ENCODE measurements around the gene SCN11A. TPM values are rescaled to one million over a fixed set of nuclear protein-coding genes. Genes with fewer than 3 reads are reported as not detected.

The SCN11A gene
- total RNA-seq, 1 experiment from 2014 or later = not detected

- Histone ChIP-seq H3K27me3 (ENCODE audit: low read length) (peaks cover 20% of the 10 kb centered on the region), H3K27ac (ENCODE audit: low read length) (no peak overlapping the region), H3K4me2 (ENCODE audit: low read length) (no peak overlapping the region), H2AFZ (ENCODE audit: low read length) (no peak overlapping the region), H4K20me1 (ENCODE audit: low read length) (no peaks in the 10 kb centered on the region), H3K79me2 (ENCODE audit: low read length) (no peaks in the 10 kb centered on the region), H3K9ac (ENCODE audit: low read length) (no peak overlapping the region), H3K36me3 (ENCODE audit: low read depth, low read length) (no peaks in the 10 kb centered on the region), H3K9me2 (replicated peaks; ENCODE audit: low read length) (no peaks in the 10 kb centered on the region), H3F3A (ENCODE audit: low read length, unreplicated experiment) (no peaks in the 10 kb centered on the region), H3K4me1 (ENCODE audit: insufficient read depth, low read length) (no peaks in the 10 kb centered on the region), H3K9me3 (ENCODE audit: low read length) (no peaks in the 10 kb centered on the region), H3K4me3 (ENCODE audit: low read length) (no peak overlapping the region)
- DNase-seq = no peak
- intact Hi-C loops (cut with micrococcal nuclease) = no loop called here
- ChIA-PET POLR2A (ENCODE audit: unreplicated experiment) (no interaction called here), CTCF (interaction anchor here (1.0 kb wide), 1 partner anchor 11 kb away, joined by 6 read pairs; no protein-coding TSS in a partner anchor)
- no peak for ATAC-seq
- no peak for TF ChIP-seq EZH2phosphoT487 (IDR thresholded peaks at IDR 0.05; ENCODE audit: borderline replicate concordance, low read length)
- BruUV-seq (replicated peaks) = no TSS peak
Observed at GRCh38 chr3:39011191-39011736, 40.5 kb downstream of the SCN11A start.

GRCh38 chr3:39005295-39005694 lies 46.4 kb downstream of the SCN11A start:
- Histone ChIP-seq H3K9me2 (replicated peaks; ENCODE audit: low read length) (no peaks in the 10 kb centered on the region), H3K9me3 (ENCODE audit: low read length) (no peaks in the 10 kb centered on the region), H3K27me3 (ENCODE audit: low read length) (peaks cover 27% of the 10 kb centered on the region), H3K27ac (ENCODE audit: low read length) (no peak overlapping the region), H3K4me2 (ENCODE audit: low read length) (no peak overlapping the region), H3K36me3 (ENCODE audit: low read depth, low read length) (no peaks in the 10 kb centered on the region), H3K4me1 (ENCODE audit: insufficient read depth, low read length) (no peaks in the 10 kb centered on the region), H3K4me3 (ENCODE audit: low read length) (no peak overlapping the region), H3F3A (ENCODE audit: low read length, unreplicated experiment) (no peaks in the 10 kb centered on the region), H3K79me2 (ENCODE audit: low read length) (no peaks in the 10 kb centered on the region), H4K20me1 (ENCODE audit: low read length) (no peaks in the 10 kb centered on the region), H3K9ac (ENCODE audit: low read length) (no peak overlapping the region), H2AFZ (ENCODE audit: low read length) (no peak overlapping the region)
- intact Hi-C loops (cut with micrococcal nuclease) = no loop called here
- no peak for ATAC-seq
- BruUV-seq (replicated peaks) = no TSS peak
- TF ChIP-seq EZH2 (IDR thresholded peaks at IDR 0.05; ENCODE audit: low read length, unreplicated experiment) (no peak), CTCF (conservative IDR thresholded peaks at IDR 0.05; ENCODE audit: low read depth, low read length) (no peak), EZH2phosphoT487 (IDR thresholded peaks at IDR 0.05; ENCODE audit: borderline replicate concordance, low read length) (no peak)
- ChIA-PET CTCF (no interaction called here), POLR2A (ENCODE audit: unreplicated experiment) (no interaction called here)
- DNase-seq = no peak

Other genes starting within 250 kb of the SCN11A start
- not detected in 2 replicates for gene SCN10A, start 235.7 kb downstream of the SCN11A start, total RNA-seq (2014; rRNA removed)
- 16.5 and 21.0 TPM in 2 replicates for gene WDR48, start 72 bp upstream of the SCN11A start, total RNA-seq (2014; rRNA removed)
- 47.4 and 58.9 TPM in 2 replicates for gene GORASP1, start 55.7 kb upstream of the SCN11A start, total RNA-seq (2014; rRNA removed)
- gene TTC21A, start 55.7 kb upstream of the SCN11A start, total RNA-seq (2014; rRNA removed) = 1.2 TPM in 2 replicates
- gene CSRNP1, start 101.6 kb upstream of the SCN11A start, total RNA-seq (2014; rRNA removed) = 72.3 and 86.9 TPM in 2 replicates
- gene XIRP1, start 140.7 kb upstream of the SCN11A start, total RNA-seq (2014; rRNA removed) = not detected in 2 replicates
- not detected in 2 replicates for gene CX3CR1, start 228.1 kb upstream of the SCN11A start, total RNA-seq (2014; rRNA removed)